GM19463 (cell line): ENCODE data around the gene SGCG.
"Not testable (repeated sequence)": the region's sequence is repeated elsewhere in the genome, so short reads cannot be mapped to it uniquely, and the experiment has no call there.

Experiments used
- ATAC-seq: cut with Tn5 transposase; IDR thresholded peaks from one replicate; pipeline ENCODE4 v1.9.1; 2021; ENCODE audit warnings: mild to moderate bottlenecking, moderate library complexity; ENCODE audit not compliant: unreplicated experiment

Gene SGCG

GRCh38 chr13:23180711-23181110 lies at the start of gene SGCG:
Gene SGCG (plus strand): TSS chr13:23180979. CDS start chr13:23203695, 22,716 bp downstream.
- no peak for ATAC-seq

- ATAC-seq: no peak
These were observed 46.2 kb upstream of the SGCG start for GRCh38 chr13:23134542-23134941.

- no peak for ATAC-seq
These were observed 40.3 kb upstream of the SGCG start for GRCh38 chr13:23140492-23140891.

GRCh38 chr13:23141964-23142363 lies 38.8 kb upstream of the SGCG start:
- no peak for ATAC-seq

- not testable (repeated sequence) for ATAC-seq
These were observed 38.2 kb upstream of the SGCG start for GRCh38 chr13:23142607-23143006.

GRCh38 chr13:23144431-23144830 lies 36.3 kb upstream of the SGCG start:
- no peak for ATAC-seq

- no peak for ATAC-seq
These were observed 34.8 kb upstream of the SGCG start for GRCh38 chr13:23146006-23146405.

GRCh38 chr13:23146811-23147625 lies 33.8 kb upstream of the SGCG start:
- no peak for ATAC-seq

- ATAC-seq: no peak
These were observed 33.0 kb upstream of the SGCG start for GRCh38 chr13:23147827-23148226.

GRCh38 chr13:23157781-23158180 lies 23.0 kb upstream of the SGCG start:
- ATAC-seq: no peak

GRCh38 chr13:23159205-23159759 lies 21.5 kb upstream of the SGCG start:
- no peak for ATAC-seq

GRCh38 chr13:23159760-23160637 lies 20.8 kb upstream of the SGCG start:
- ATAC-seq: no peak

- no peak for ATAC-seq
These were observed 19.9 kb upstream of the SGCG start for GRCh38 chr13:23160638-23161480.

GRCh38 chr13:23161481-23161825 lies 19.3 kb upstream of the SGCG start:
- ATAC-seq: no peak

GRCh38 chr13:23175920-23176319 lies 4.9 kb upstream of the SGCG start:
- no peak for ATAC-seq

GRCh38 chr13:23182142-23182541 lies 1.4 kb downstream of the SGCG start:
- no peak for ATAC-seq

GRCh38 chr13:23183292-23183691 lies 2.5 kb downstream of the SGCG start:
- no peak for ATAC-seq

GRCh38 chr13:23185542-23185941 lies 4.8 kb downstream of the SGCG start:
- ATAC-seq: no peak

- ATAC-seq: no peak
These were observed 21.1 kb downstream of the SGCG start for GRCh38 chr13:23201870-23202269.

- ATAC-seq: no peak
These were observed 21.6 kb downstream of the SGCG start for GRCh38 chr13:23202383-23202782.

GRCh38 chr13:23203516-23203915 lies 22.7 kb downstream of the SGCG start:
- ATAC-seq: no peak
